Mucosa of stomach (tissue), 1 donor: ENCODE data around the gene THEM5.

Source experiments
- H3K27me3 ChIP-seq: one replicate; pipeline ENCODE4 v1.7.0; 2013; ENCODE audit warnings: mild to moderate bottlenecking, low read length; ENCODE audit not compliant: control insufficient read depth, insufficient read depth
- H3K36me3 ChIP-seq: one replicate; pipeline ENCODE4 v1.7.0; 2013; ENCODE audit warnings: low read length; ENCODE audit not compliant: control insufficient read depth, insufficient read depth
- H3K4me1 ChIP-seq: one replicate; pipeline ENCODE4 v1.7.0; 2013; ENCODE audit warnings: mild to moderate bottlenecking, low read length; ENCODE audit not compliant: control insufficient read depth, insufficient read depth
- H3K4me3 ChIP-seq: one replicate; pipeline ENCODE4 v1.7.0; 2013; ENCODE audit warnings: low read length
- H3K9ac ChIP-seq: one replicate; pipeline ENCODE4 v1.7.0; 2013; ENCODE audit warnings: mild to moderate bottlenecking, low read length, moderate library complexity
- H3K9me3 ChIP-seq: one replicate; pipeline ENCODE4 v1.7.0; 2013; ENCODE audit warnings: mild to moderate bottlenecking, low read length, moderate library complexity; ENCODE audit not compliant: control insufficient read depth
- donor health status: Pancreatic carcinoma.

THEM5 gene

DNA sequence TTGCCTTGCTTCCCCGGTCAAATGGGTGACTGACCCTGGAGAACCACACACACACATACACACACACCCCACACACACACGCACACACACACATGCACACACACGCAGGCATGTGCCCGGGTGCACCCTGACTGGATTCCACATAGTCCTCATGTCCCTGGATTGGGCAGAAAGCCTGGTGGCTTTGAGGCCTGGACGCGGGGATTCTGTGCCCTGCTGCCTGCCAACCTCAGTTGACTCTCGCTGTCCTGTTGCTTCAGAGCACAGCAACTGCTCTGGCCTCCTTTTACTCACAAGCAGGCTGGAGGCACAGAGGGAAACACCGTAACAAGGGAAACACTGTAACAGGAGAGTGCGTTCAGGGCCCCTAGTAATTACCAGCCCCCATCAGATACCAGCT lies 28.3 kb downstream of the THEM5 start:
- Histone ChIP-seq H3K36me3 (peaks cover 4% of the 10 kb centered on the region), H3K9me3 (no peaks in the 10 kb centered on the region), H3K27me3 (no peaks in the 10 kb centered on the region), H3K9ac (no peak overlapping the region), H3K4me1 (peaks cover 19% of the 10 kb centered on the region), H3K4me3 (no peak overlapping the region)

DNA sequence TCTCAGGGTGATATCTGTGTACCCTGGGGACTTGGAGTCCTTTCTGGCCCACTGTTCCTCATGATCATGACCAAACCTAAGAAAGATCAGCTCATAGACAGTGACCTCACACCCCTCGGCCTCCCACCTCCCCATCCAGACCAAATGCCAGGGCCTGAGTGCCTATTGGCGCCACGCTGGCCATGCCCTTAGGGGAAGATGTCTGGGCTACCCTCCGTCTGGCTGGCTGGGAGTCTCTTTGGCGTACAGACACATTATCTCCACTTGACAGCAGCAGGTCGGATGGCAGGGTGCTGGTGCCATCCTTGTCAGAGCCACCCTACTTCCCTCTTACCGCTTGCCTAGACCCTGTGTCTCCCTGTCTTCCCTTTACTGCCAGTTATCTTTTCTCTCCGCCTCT lies 30.3 kb downstream of the THEM5 start:
- H3K36me3 ChIP-seq, result peaks cover 4% of the 10 kb centered on the region
- H3K4me1 ChIP-seq, result peaks cover 7% of the 10 kb centered on the region
- H3K9me3 ChIP-seq, result no peaks in the 10 kb centered on the region
- H3K9ac ChIP-seq, result no peak overlapping the region
- H3K4me3 ChIP-seq, result no peak overlapping the region
- no peaks in the 10 kb centered on the region for H3K27me3 ChIP-seq

DNA sequence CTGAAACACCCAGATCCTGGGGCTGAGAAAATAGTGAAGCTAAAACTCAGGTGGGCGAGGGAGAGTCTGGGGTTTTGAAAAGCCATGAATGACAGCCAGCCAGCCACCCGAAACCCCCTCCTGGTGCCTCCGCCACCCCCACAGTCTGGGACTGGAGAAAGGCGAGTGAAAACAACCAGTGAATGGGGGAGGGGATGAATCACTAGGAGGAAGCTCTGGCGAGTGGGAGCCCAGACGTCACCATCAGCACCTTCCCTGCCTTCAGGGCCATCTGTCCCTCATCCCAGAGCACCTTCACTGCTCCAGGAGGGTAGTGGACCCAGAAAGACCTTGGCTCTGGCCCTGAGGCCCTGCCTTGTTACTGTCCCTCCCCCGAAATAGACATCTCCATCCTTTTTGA lies 31.1 kb downstream of the THEM5 start:
- H3K4me1 ChIP-seq, result peaks cover 7% of the 10 kb centered on the region
- H3K4me3 ChIP-seq, result no peak overlapping the region
- no peak overlapping the region for H3K9ac ChIP-seq
- H3K27me3 ChIP-seq, result no peaks in the 10 kb centered on the region
- no peaks in the 10 kb centered on the region for H3K9me3 ChIP-seq
- peaks cover 4% of the 10 kb centered on the region for H3K36me3 ChIP-seq

- no peak overlapping the region for H3K9ac ChIP-seq
- H3K36me3 ChIP-seq, result peaks cover 4% of the 10 kb centered on the region
- no peaks in the 10 kb centered on the region for H3K9me3 ChIP-seq
- H3K4me3 ChIP-seq, result no peak overlapping the region
- no peaks in the 10 kb centered on the region for H3K27me3 ChIP-seq
- H3K4me1 ChIP-seq, result peaks cover 7% of the 10 kb centered on the region
These were observed 32.6 kb downstream of the THEM5 start for GRCh38 chr1:151820940-151821339.

DNA sequence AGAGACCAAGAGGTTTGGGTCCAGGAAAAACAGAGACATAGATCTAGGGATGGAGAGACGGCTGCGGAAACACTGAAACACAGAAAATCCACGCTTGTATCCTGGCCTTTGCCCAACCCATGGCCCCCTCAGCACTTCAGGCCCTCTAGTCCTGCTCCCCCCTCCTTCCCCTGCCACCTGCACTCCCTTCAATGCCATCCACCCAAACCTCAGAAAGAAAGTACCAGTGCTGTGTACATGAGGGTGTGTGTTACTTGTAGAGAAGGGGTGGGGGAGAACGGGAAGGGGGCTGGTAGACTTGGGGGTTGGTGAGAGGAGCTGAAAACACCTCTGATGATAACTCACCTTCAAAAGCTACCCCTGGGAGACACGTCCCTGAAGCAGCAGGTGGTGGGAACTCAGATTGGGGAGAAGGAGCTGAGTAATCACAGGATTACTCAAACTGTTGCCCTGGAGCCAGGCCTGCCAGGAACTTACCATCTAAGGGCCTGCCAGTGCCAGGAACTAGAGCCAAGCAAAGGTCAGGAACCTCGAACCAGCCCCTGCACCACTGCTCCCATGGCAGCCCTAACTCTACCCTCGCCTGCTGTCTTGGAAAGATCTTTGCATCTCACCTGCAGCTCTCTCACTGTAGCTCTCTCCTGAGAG lies 33.4 kb downstream of the THEM5 start:
- Histone ChIP-seq H3K4me3 (no peak overlapping the region), H3K9ac (no peak overlapping the region), H3K36me3 (no peaks in the 10 kb centered on the region), H3K4me1 (peaks cover 7% of the 10 kb centered on the region), H3K27me3 (no peaks in the 10 kb centered on the region), H3K9me3 (no peaks in the 10 kb centered on the region)

DNA sequence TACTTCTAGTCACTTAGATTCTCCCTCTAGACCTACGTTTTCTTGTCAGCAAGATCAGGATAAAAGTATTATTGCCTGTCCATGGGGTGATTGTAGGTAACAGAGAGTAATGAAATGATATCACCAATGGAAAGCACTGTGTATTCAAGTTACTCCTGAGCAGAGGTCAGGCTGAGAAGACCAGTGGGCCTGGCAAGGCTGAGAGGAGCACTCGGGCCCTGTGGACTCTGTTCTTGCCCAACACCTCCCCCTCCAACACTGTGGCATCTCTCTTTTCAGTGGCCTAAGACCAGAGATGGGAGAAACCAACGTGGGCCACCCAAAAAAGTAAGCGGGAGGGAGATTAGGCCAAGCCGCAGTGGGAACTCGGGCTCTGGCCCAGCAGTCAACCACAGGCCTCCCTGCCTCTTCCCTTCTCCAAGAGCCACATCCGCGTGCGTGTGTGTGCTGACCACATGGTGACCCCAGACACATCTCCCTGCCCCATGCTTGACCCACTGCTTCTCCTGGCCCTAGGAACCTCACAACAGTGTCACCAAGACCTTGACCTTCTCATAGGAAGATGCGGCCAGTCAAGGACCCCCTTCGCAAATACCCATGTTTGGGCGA lies 34.2 kb downstream of the THEM5 start:
- Histone ChIP-seq H3K9ac (no peak overlapping the region), H3K36me3 (no peaks in the 10 kb centered on the region), H3K9me3 (no peaks in the 10 kb centered on the region), H3K27me3 (no peaks in the 10 kb centered on the region), H3K4me3 (no peak overlapping the region), H3K4me1 (peaks cover 7% of the 10 kb centered on the region)

- H3K9me3 ChIP-seq, result no peaks in the 10 kb centered on the region
- no peak overlapping the region for H3K4me3 ChIP-seq
- no peak overlapping the region for H3K9ac ChIP-seq
- H3K4me1 ChIP-seq, result peaks cover 7% of the 10 kb centered on the region
- H3K36me3 ChIP-seq, result no peaks in the 10 kb centered on the region
- H3K27me3 ChIP-seq, result no peaks in the 10 kb centered on the region
These were observed 36.2 kb downstream of the THEM5 start for GRCh38 chr1:151817353-151817730.

- H3K4me3 ChIP-seq, result no peak overlapping the region
- no peaks in the 10 kb centered on the region for H3K9me3 ChIP-seq
- no peaks in the 10 kb centered on the region for H3K36me3 ChIP-seq
These were observed 36.8 kb downstream of the THEM5 start for GRCh38 chr1:151816548-151817352.

DNA sequence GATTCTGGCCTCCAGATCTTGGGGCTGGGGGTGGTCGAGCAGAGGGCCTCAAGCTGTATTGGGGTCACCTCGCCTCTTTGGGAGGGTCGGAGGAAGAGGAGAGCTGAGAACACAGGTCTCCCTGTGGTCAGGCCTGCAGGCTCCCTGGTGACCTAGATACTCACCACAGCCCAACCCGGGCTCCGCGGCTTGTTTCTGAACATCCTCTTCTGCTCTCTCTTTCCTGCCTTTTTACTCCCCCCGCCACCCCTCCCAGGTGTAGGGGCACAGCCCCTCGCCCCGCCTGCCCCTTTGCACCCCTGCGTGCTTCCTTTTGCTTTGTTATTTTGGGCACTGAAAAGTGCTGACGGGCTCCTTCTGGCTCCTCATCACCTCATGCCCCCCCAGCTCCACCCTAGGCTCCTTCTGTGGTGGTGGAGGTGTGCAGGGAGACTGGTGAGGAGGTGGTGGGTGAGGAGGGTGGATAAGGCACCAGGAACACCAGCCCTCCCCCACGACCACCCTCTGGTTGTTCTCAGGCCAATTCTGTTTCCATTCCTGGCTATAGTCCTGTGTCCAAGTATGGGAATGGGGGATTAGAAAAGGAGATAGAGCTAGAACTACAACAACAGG lies 37.7 kb downstream of the THEM5 start:
- no peak overlapping the region for H3K4me3 ChIP-seq
- H3K4me1 ChIP-seq, result peaks cover 2% of the 10 kb centered on the region
- no peak overlapping the region for H3K9ac ChIP-seq
- no peaks in the 10 kb centered on the region for H3K9me3 ChIP-seq
- no peaks in the 10 kb centered on the region for H3K27me3 ChIP-seq
- H3K36me3 ChIP-seq, result no peaks in the 10 kb centered on the region

More at GRCh38 chr1:151816548-151817352, 36.8 kb downstream of the THEM5 start:
- Histone ChIP-seq H3K9ac (no peak overlapping the region), H3K27me3 (no peaks in the 10 kb centered on the region), H3K4me1 (peaks cover 7% of the 10 kb centered on the region)

DNA sequence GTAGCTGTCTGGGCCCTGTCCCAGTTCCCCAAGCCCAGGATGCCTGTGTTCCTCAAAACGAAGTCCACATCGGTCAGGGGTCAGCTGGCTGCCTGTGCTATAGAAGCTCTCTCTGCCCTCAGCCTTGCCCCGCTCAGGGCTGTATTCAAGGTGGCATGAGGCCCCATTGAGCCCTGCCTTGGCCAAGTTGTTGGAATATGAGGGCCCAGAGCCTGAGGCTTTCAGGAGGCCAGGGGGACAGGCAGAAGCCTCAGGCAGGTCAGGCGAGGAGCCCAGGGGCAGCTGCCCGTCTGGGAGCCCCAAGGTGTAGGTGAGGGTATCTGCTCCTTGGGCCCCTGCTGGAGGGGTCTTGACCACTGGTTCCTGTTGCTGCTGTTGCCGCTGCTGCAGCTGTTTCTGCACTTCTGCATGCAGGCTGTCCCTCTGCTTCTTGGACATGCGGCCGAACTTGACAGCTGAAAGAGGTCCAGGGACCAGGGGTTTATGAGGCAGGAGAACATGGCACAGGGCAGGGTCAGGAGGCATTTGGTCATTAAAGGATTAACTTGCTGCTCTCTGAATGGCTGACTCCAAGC lies 38.5 kb downstream of the THEM5 start:
- H3K27me3 ChIP-seq, result no peaks in the 10 kb centered on the region
- H3K9ac ChIP-seq, result no peak overlapping the region
- H3K4me1 ChIP-seq, result no peaks in the 10 kb centered on the region

DNA sequence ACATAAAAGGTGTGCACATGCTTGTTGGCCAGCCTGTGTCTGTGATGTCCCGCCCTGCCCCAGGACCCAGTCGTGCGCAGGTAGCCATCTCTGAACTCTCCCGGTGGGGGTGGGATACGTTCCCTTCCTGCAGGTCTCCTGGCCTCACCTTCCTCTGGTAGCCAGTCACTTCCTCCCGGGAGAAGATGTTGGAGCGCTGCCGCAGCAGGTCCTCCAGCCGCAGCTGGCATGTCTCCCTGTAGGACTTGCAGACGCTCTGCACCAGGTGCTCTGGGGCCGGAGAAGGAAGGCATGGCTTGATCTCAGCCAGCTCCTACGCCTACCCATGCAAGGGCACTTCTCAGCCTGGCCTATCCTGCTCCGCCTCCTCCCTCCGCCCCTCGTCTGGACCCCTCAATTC lies 39.1 kb downstream of the THEM5 start:
- H3K9me3 ChIP-seq, result no peaks in the 10 kb centered on the region
- H3K9ac ChIP-seq, result no peak overlapping the region
- no peak overlapping the region for H3K4me3 ChIP-seq
- H3K36me3 ChIP-seq, result no peaks in the 10 kb centered on the region
- no peaks in the 10 kb centered on the region for H3K4me1 ChIP-seq
- H3K27me3 ChIP-seq, result no peaks in the 10 kb centered on the region

More for the DNA sequence above, 38.5 kb downstream of the THEM5 start:
- H3K9me3 ChIP-seq, result no peaks in the 10 kb centered on the region
- no peak overlapping the region for H3K4me3 ChIP-seq
- no peaks in the 10 kb centered on the region for H3K36me3 ChIP-seq
